H9 (cell line): ENCODE results near the gene SLC25A20. TPM values are rescaled to one million over a fixed set of nuclear protein-coding genes. Genes with fewer than 3 reads are reported as not detected.
A peak's percentile ranks its signal among the peaks of the same experiment; 100 is the strongest.

Experiments used
- DNase-seq: peaks from one replicate; pipeline ENCODE4 v3.0.0-alpha.2; 2017
- H2AFZ ChIP-seq: one replicate; pipeline ENCODE4 v1.6.1; 2013; ENCODE audit warnings: mild to moderate bottlenecking, low read length, control low read depth, moderate library complexity
- H2AK5ac ChIP-seq: 2 replicates; pipeline ENCODE4 v1.6.1; 2013; ENCODE audit warnings: low read length, control low read depth, mixed read lengths; ENCODE audit not compliant: insufficient read length
- H2BK120ac ChIP-seq: one replicate; pipeline ENCODE4 v1.6.1; 2013; ENCODE audit warnings: low read depth, mild to moderate bottlenecking, low read length, control low read depth, inconsistent platforms; ENCODE audit not compliant: poor library complexity, severe bottlenecking
- H2BK12ac ChIP-seq: 2 replicates; pipeline ENCODE4 v1.6.1; 2013; ENCODE audit warnings: low read length, control low read depth, mixed read lengths, low read depth; ENCODE audit not compliant: insufficient read length
- H2BK15ac ChIP-seq: 2 replicates; pipeline ENCODE4 v1.6.1; 2013; ENCODE audit warnings: low read depth, low read length, control low read depth
- H2BK20ac ChIP-seq: one replicate; pipeline ENCODE4 v1.6.1; 2013; ENCODE audit warnings: low read depth, mild to moderate bottlenecking, low read length, control low read depth, inconsistent platforms; ENCODE audit not compliant: poor library complexity, severe bottlenecking
- H2BK5ac ChIP-seq: 2 replicates; pipeline ENCODE4 v1.6.1; 2013; ENCODE audit warnings: low read length, control low read depth, mixed read lengths; ENCODE audit not compliant: insufficient read length
- H3K14ac ChIP-seq: 2 replicates; pipeline ENCODE4 v1.6.1; 2013; ENCODE audit warnings: low read length, control low read depth; ENCODE audit not compliant: insufficient read depth
- H3K18ac ChIP-seq: 2 replicates; pipeline ENCODE4 v1.6.1; 2013; ENCODE audit warnings: low read depth, mild to moderate bottlenecking, mixed read lengths, low read length, control low read depth; ENCODE audit not compliant: insufficient read length
- H3K23ac ChIP-seq: 2 replicates; pipeline ENCODE4 v1.6.1; 2013; ENCODE audit warnings: low read length, control low read depth, mixed read lengths, low read depth; ENCODE audit not compliant: insufficient read length
- H3K23me2 ChIP-seq: 2 replicates; pipeline ENCODE4 v1.6.1; 2013; ENCODE audit warnings: low read depth, mild to moderate bottlenecking, mixed read lengths, low read length, control low read depth; ENCODE audit not compliant: insufficient read length, poor library complexity, severe bottlenecking
- H3K27ac ChIP-seq: 2 replicates; pipeline ENCODE4 v1.5.1; 2013; ENCODE audit warnings: low read length, control low read depth, mixed read lengths, low read depth; ENCODE audit not compliant: insufficient read length
- H3K27me3 ChIP-seq: 2 replicates; pipeline ENCODE4 v1.6.1; 2013; ENCODE audit warnings: low read length, control low read depth, inconsistent platforms; ENCODE audit not compliant: insufficient read depth
- H3K4ac ChIP-seq: 2 replicates; pipeline ENCODE4 v1.6.1; 2013; ENCODE audit warnings: low read depth, mild to moderate bottlenecking, control low read depth, inconsistent platforms, low read length, moderate library complexity
- H3K4me1 ChIP-seq: 2 replicates; pipeline ENCODE4 v1.6.1; 2013; ENCODE audit warnings: low read length, control low read depth, inconsistent platforms; ENCODE audit not compliant: insufficient read depth
- H3K4me2 ChIP-seq: 2 replicates; pipeline ENCODE4 v1.6.1; 2013; ENCODE audit warnings: low read length, control low read depth, mixed read lengths; ENCODE audit not compliant: insufficient read length, insufficient read depth
- H3K56ac ChIP-seq: 2 replicates; pipeline ENCODE4 v1.6.1; 2013; ENCODE audit warnings: low read depth, mild to moderate bottlenecking, mixed read lengths, low read length, control low read depth; ENCODE audit not compliant: insufficient read length
- H3K79me1 ChIP-seq: 2 replicates; pipeline ENCODE4 v1.6.1; 2013; ENCODE audit warnings: low read depth, mild to moderate bottlenecking, moderate library complexity, low read length, control low read depth, inconsistent platforms; ENCODE audit not compliant: insufficient read depth, poor library complexity, severe bottlenecking
- H3K79me2 ChIP-seq: 2 replicates; pipeline ENCODE4 v1.6.1; 2013; ENCODE audit warnings: low read length, control low read depth, inconsistent platforms; ENCODE audit not compliant: insufficient read depth
- H3K9ac ChIP-seq: 2 replicates; pipeline ENCODE4 v1.6.1; 2013; ENCODE audit warnings: low read length, control low read depth, mixed read lengths; ENCODE audit not compliant: insufficient read length; ENCODE audit errors: extremely low read depth
- H3K9me3 ChIP-seq: one replicate; pipeline ENCODE4 v1.6.1; 2013; ENCODE audit warnings: low read depth, low read length, inconsistent platforms; ENCODE audit not compliant: control insufficient read depth
- H3T11ph ChIP-seq: one replicate; pipeline ENCODE4 v1.6.1; 2013; ENCODE audit warnings: mild to moderate bottlenecking, low read length, control low read depth, inconsistent platforms
- H4K20me1 ChIP-seq: one replicate; pipeline ENCODE4 v1.6.1; 2013; ENCODE audit not compliant: control insufficient read depth, insufficient read length, insufficient read depth
- H4K5ac ChIP-seq: 2 replicates; pipeline ENCODE4 v1.6.1; 2013; ENCODE audit warnings: low read depth, mild to moderate bottlenecking, mixed read lengths, low read length, control low read depth; ENCODE audit not compliant: insufficient read length
- H4K8ac ChIP-seq: replicated peaks from 2 replicates; pipeline ENCODE4 v1.6.1; 2013; ENCODE audit warnings: low read length, control low read depth, mixed read lengths, low read depth; ENCODE audit not compliant: insufficient read length
- H4K91ac ChIP-seq: 2 replicates; pipeline ENCODE4 v1.6.1; 2013; ENCODE audit warnings: low read depth, mild to moderate bottlenecking, moderate library complexity, mixed read lengths, low read length, control low read depth; ENCODE audit not compliant: insufficient read length
- H3K27ac Mint-ChIP-seq, 3 experiments: 2 replicates in 2 of 3; 3 replicates in 1 of 3; pipeline ENCODE4 v1.8.0; 2020 to 2021; ENCODE audit warnings: mixed read lengths in 3 of 3, mild to moderate bottlenecking in 1 of 3, moderate library complexity in 1 of 3
- H3K27me3 Mint-ChIP-seq: 2 replicates; pipeline ENCODE4 v1.8.0; 2021; ENCODE audit warnings: low read depth, mild to moderate bottlenecking, moderate library complexity, mixed read lengths
- H3K36me3 Mint-ChIP-seq, 3 experiments: 2 replicates in 2 of 3; 3 replicates in 1 of 3; pipeline ENCODE4 v1.8.0; 2020 to 2021; ENCODE audit warnings: low read depth in 3 of 3, mixed read lengths in 3 of 3; ENCODE audit not compliant: insufficient read depth in 1 of 3
- H3K4me1 Mint-ChIP-seq, 2 experiments: 2 replicates each; pipeline ENCODE4 v1.8.0; 2020; ENCODE audit warnings: mixed read lengths in 2 of 2
- H3K4me3 Mint-ChIP-seq, 2 experiments: 2 replicates in 1 of 2; 3 replicates in 1 of 2; pipeline ENCODE4 v1.8.0; 2020 to 2021; ENCODE audit warnings: mild to moderate bottlenecking in 2 of 2, mixed read lengths in 2 of 2, moderate library complexity in 1 of 2
- H3K9me3 Mint-ChIP-seq, 2 experiments: 2 replicates in 1 of 2; 3 replicates in 1 of 2; pipeline ENCODE4 v1.8.0; 2020; ENCODE audit warnings: mild to moderate bottlenecking in 2 of 2, mixed read lengths in 2 of 2, moderate library complexity in 1 of 2
- CTCF ChIP-seq: fragments of 200-600 bp; sonication (generic); conservative IDR thresholded peaks from 3 replicates; pipeline ENCODE4 v1.8.0; 2021; ENCODE audit warnings: antibody characterized with exemption, mild to moderate bottlenecking
- WGBS: extraction: QIAGEN DNeasy Blood & Tissue Kit; methylation state at CpG from one replicate; pipeline ENCODE4 v1.1.7; 2013; ENCODE audit warnings: missing lambda C conversion rate, low lambda C conversion rate, mixed read lengths; ENCODE audit not compliant: insufficient read length; ENCODE audit errors: extremely low coverage; 5-methylcytosine and 5-hydroxymethylcytosine counted together
- total RNA-seq: library from RNA; stranded (reverse); gene quantifications from 2 replicates; pipeline ENCODE4 v1.2.1, GENCODE V29; 2021

SLC25A20 gene
- total RNA-seq, 1 experiment from 2014 or later, result 7.4 TPM

- Mint-ChIP-seq H3K4me3 (peak overlapping the region in 1 of 2 experiments; percentile 5; a peak in 1 of 5 replicates), H3K9me3 (no peaks in the 10 kb centered on the region), H3K27me3 (peaks cover 13% of the 10 kb centered on the region), H3K27ac (no peak overlapping the region), H3K36me3 (no peaks in the 10 kb centered on the region; a peak in 1 of 7 replicates), H3K4me1 (peaks cover 17% of the 10 kb centered on the region in 2 experiments)
- H4K91ac ChIP-seq, result no peak overlapping the region
- H3K27me3 ChIP-seq, result no peaks in the 10 kb centered on the region
- H3K56ac ChIP-seq, result no peak overlapping the region
- no peak overlapping the region for H2AK5ac ChIP-seq
- no peak overlapping the region for H3K18ac ChIP-seq
- H3K9ac ChIP-seq, result no peak overlapping the region
- no peaks in the 10 kb centered on the region for H4K20me1 ChIP-seq
- no peak overlapping the region for H3K4ac ChIP-seq
- H2BK20ac ChIP-seq, result no peak overlapping the region
- no peak overlapping the region for H4K8ac ChIP-seq
- H2BK12ac ChIP-seq, result no peak overlapping the region
- no peak overlapping the region for H3K23ac ChIP-seq
- no peaks in the 10 kb centered on the region for H3K4me1 ChIP-seq
- no peaks in the 10 kb centered on the region for H3K79me2 ChIP-seq
- H3K79me1 ChIP-seq, result no peaks in the 10 kb centered on the region
- no peak overlapping the region for H3K14ac ChIP-seq
- H3T11ph ChIP-seq, result no peak overlapping the region
- H2BK15ac ChIP-seq, result no peak overlapping the region
- no peak overlapping the region for H3K27ac ChIP-seq
- TF ChIP-seq CTCF, result no peak
- no peaks in the 10 kb centered on the region for H3K9me3 ChIP-seq
- peaks cover 10% of the 10 kb centered on the region for H3K23me2 ChIP-seq
- no peak overlapping the region for H2AFZ ChIP-seq
- H2BK5ac ChIP-seq, result no peak overlapping the region
- H4K5ac ChIP-seq, result no peak overlapping the region
- H2BK120ac ChIP-seq, result no peak overlapping the region
- DNase-seq, result no peak
- WGBS, result no CpG with 5 or more reads among the region's 2 CpGs
- no peak overlapping the region for H3K4me2 ChIP-seq
Observed at GRCh38 chr3:48845170-48845569, 53.5 kb downstream of the SLC25A20 start.
